Gastrocnemius medialis (tissue), 4 donors: ENCODE results near the gene ADM5. TPM values are rescaled to one million over a fixed set of nuclear protein-coding genes. Genes with fewer than 3 reads are reported as not detected.

Experiments
- ATAC-seq, 2 donors: fragments of 150-250 bp; one replicate each; pipeline ENCODE4 v1.9.1; 2016
- DNase-seq, 2 donors: peaks; one replicate each; pipeline ENCODE4 v3.0.0-alpha.2; 2019
- H3K27ac ChIP-seq, 4 donors: fragments of 200-600 bp; sonication (generic); 1 replicate in 1 of 4; 2 replicates in 3 of 4; pipeline ENCODE4 v1.5.1; 2016 to 2018; ENCODE audit warnings: mild to moderate bottlenecking in 2 of 4, moderate library complexity in 1 of 4
- H3K27me3 ChIP-seq, 3 donors: fragments of 200-600 bp; sonication (generic) in 2 of 3; 1 replicate in 1 of 3; 2 replicates in 2 of 3; pipeline versions ENCODE4 v1.5.1 to v1.6.0; 2016 to 2019; ENCODE audit warnings: mild to moderate bottlenecking in 1 of 3, moderate library complexity in 1 of 3
- H3K36me3 ChIP-seq, 2 donors: fragments of 200-600 bp; sonication (generic) in 1 of 2; one replicate each; pipeline ENCODE4 v1.5.1; 2017 to 2018
- H3K4me1 ChIP-seq, 2 donors: fragments of 200-600 bp; sonication (generic) in 1 of 2; one replicate each; pipeline ENCODE4 v1.5.1; 2016 to 2017; ENCODE audit warnings: mild to moderate bottlenecking in 2 of 2
- H3K4me3 ChIP-seq, 4 donors: fragments of 200-600 bp; sonication (generic) in 3 of 4; 1 replicate in 1 of 4; 2 replicates in 3 of 4; pipeline ENCODE4 v1.5.1; 2016 to 2019; ENCODE audit warnings: mild to moderate bottlenecking in 2 of 4
- H3K9me3 ChIP-seq, 3 donors: fragments of 200-600 bp; sonication (generic) in 2 of 3; 1 replicate in 1 of 3; 2 replicates in 2 of 3; pipeline ENCODE4 v1.5.1; 2016 to 2019
- POLR2A ChIP-seq, 2 donors: fragments of 450-650 bp; IDR thresholded peaks; one replicate each; pipeline ENCODE4 v1.6.1; 2017; ENCODE audit warnings: antibody characterized with exemption in 2 of 2, mild to moderate bottlenecking in 2 of 2, moderate library complexity in 2 of 2
- in situ Hi-C, 4 donors: fragments of 200-750 bp; cut with MboI; loops; one replicate each; pipeline versions ENCODE4 v1.15.0 to v1.8.0; 2017; ENCODE audit warnings: low sequenced_read_pairs in 4 of 4
- intact Hi-C: fragments of 100-400 bp; cut with DNase I; formaldehyde crosslinking; loops from one replicate; pipeline ENCODE4 v1.15.1; 2023; ENCODE audit warnings: low total_unique reads
- total RNA-seq, 4 donors: library from RNA; depleted of rRNA; stranded (reverse); fragments of >200 nt; gene quantifications; one replicate each; pipeline versions ENCODE4 v1.1.0 to v1.2.3, GENCODE V29; 2016
- TF ChIP-seq, protein P1 (sequence below), 5 experiments: fragments of 450-650 bp in 3 of 5; fragments of 200-600 bp in 2 of 5; sonication (generic) in 2 of 5; IDR thresholded peaks in 4 of 5; conservative IDR thresholded peaks in 1 of 5; 1 replicate in 4 of 5; 2 replicates in 1 of 5; pipeline ENCODE4 v1.5.1; 2016 to 2019; ENCODE audit warnings: antibody characterized with exemption in 5 of 5, mild to moderate bottlenecking in 3 of 5, moderate library complexity in 3 of 5

ADM5 gene
- total RNA-seq, 4 donors from 2014 or later = 1.0 to 2.1 (median 1.4) TPM; not detected in 1

DNA sequence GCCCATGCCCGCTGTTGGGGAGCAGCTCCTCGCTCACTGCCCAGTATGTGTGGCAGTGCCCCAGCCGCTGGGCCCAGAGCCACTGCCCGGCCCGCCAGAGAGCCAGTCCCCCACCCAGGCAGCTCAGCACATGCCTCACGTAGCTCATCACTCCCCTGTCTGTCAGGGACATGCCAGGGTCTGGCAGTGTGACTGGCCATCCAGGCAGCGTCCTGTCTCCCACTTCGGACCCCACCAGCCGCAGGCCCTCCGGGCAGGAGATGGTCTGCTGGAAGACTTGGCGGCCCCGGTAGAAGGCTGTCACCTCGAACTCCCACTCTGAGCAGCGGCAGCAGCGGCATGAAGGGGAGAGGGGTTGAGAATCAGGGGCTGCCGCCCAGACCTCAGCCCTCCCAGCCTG lies 27.4 kb upstream of the ADM5 start:
- ATAC-seq (no peak), DNase-seq (no peak)

DNA sequence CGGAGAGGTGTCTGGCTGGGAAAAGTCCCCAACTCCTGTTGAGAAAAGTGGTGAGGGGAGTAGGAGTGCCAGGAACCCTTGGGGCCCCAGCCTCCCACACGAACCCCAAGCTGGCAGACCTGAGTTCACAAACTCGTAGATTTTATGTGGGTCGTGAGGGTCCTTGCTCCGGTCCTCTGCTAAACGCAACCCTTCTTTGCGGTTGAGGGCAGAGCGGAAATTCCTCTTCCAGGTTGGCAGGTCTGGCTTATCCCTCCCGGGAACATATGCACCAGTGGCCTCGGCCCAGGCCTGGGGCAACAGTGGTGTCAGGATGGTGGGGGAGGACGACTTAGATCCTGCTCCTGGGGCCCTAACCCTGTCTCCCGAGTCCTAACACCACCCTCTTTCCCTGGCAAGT lies 26.2 kb upstream of the ADM5 start:
- Histone ChIP-seq H3K36me3 (peaks cover 0 to 41% of the 10 kb centered on the region in 2 donors), H3K4me3 (no peak overlapping the region), H3K27me3 (no peaks in the 10 kb centered on the region), H3K9me3 (no peaks in the 10 kb centered on the region), H3K4me1 (peaks cover 16 to 23% of the 10 kb centered on the region in 2 donors), H3K27ac (no peak overlapping the region)
- intact Hi-C loops = no loop called here
- TF ChIP-seq, protein P1, sequence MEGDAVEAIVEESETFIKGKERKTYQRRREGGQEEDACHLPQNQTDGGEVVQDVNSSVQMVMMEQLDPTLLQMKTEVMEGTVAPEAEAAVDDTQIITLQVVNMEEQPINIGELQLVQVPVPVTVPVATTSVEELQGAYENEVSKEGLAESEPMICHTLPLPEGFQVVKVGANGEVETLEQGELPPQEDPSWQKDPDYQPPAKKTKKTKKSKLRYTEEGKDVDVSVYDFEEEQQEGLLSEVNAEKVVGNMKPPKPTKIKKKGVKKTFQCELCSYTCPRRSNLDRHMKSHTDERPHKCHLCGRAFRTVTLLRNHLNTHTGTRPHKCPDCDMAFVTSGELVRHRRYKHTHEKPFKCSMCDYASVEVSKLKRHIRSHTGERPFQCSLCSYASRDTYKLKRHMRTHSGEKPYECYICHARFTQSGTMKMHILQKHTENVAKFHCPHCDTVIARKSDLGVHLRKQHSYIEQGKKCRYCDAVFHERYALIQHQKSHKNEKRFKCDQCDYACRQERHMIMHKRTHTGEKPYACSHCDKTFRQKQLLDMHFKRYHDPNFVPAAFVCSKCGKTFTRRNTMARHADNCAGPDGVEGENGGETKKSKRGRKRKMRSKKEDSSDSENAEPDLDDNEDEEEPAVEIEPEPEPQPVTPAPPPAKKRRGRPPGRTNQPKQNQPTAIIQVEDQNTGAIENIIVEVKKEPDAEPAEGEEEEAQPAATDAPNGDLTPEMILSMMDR (IDR thresholded peaks at IDR 0.05 in 4 of 5, conservative IDR thresholded peaks at IDR 0.05 in 1 of 5) = no peak
- no peak for TF ChIP-seq POLR2A (IDR thresholded peaks at IDR 0.05)
- ATAC-seq (no peak), DNase-seq (no peak)
- in situ Hi-C loops = loop anchor here in 1 of 4 donors (10.0 kb wide), 1 partner anchor 88 kb away; no protein-coding TSS in a partner anchor

More for the DNA sequence above, 27.4 kb upstream of the ADM5 start:
- Histone ChIP-seq H3K9me3 (no peaks in the 10 kb centered on the region), H3K36me3 (peaks cover 0 to 53% of the 10 kb centered on the region in 2 donors), H3K27ac (no peak overlapping the region), H3K4me1 (peaks cover 16 to 23% of the 10 kb centered on the region in 2 donors), H3K27me3 (no peaks in the 10 kb centered on the region), H3K4me3 (no peak overlapping the region)
- TF ChIP-seq POLR2A (IDR thresholded peaks at IDR 0.05) = no peak
- TF ChIP-seq, protein P1 (IDR thresholded peaks at IDR 0.05 in 4 of 5, conservative IDR thresholded peaks at IDR 0.05 in 1 of 5) = no peak
- in situ Hi-C loops = loop anchor here in 1 of 4 donors (10.0 kb wide), 1 partner anchor 87 kb away; no protein-coding TSS in a partner anchor
- intact Hi-C loops = no loop called here

DNA sequence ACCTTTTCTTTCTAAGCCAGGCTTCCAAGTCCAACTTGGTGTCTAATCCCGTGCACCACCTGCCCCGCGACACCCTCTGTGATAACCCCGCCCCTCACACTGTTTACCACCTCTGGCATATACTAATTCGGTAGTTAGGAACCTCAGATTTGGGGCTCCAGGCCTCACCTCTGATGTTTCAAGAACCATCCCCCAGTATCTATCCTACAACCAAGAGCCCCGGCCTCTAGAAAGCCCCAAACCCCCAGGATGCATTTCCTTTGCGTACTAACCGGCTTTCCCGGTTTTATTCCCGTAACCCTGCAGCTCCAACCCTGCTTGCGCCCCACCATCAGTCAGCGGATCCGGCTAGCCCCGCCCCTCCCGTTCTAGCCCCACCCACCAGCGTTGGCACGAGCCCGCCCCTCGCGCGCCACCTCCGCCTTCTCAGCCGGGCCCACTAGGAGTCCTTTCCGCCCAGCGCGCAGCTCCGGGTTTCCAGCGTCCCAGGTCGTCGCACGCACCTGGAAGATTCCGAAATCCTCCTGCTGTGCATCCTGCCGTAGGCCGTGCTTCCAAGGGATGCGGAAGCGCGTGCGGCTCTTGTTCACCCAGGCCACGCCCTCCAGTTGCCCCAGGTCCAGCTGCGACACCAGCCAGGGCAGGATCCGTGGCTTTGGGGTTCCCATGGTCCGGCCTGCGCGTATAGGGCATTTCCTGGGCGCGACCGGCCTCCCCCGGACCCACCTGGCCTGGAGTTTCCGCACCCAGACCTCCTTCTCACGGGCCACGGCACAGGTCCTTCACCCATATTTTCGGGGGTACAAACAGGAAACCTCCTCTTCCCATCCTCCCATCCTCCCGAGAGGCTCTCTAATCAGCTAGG lies 25.0 kb upstream of the ADM5 start:
- Histone ChIP-seq H3K9me3 (no peaks in the 10 kb centered on the region), H3K27ac (peak overlapping the region; percentile 81 to 88 (median 87)), H3K4me3 (peak overlapping the region; percentile 70 to 81 (median 72)), H3K36me3 (peaks cover 0 to 29% of the 10 kb centered on the region in 2 donors), H3K27me3 (no peaks in the 10 kb centered on the region), H3K4me1 (peaks cover 16 to 23% of the 10 kb centered on the region in 2 donors)
- intact Hi-C loops = loop anchor here (1.0 kb wide), 1 partner anchor 22 kb away; the partner anchor contains the start of gene SCAF1
- TF ChIP-seq POLR2A (IDR thresholded peaks at IDR 0.05) = peak; percentile 44 to 52
- TF ChIP-seq, protein P1 (IDR thresholded peaks at IDR 0.05 in 4 of 5, conservative IDR thresholded peaks at IDR 0.05 in 1 of 5) = peak in 4 of 5 experiments; percentile 15 to 58 (median 36)
- in situ Hi-C loops = loop anchor here in 1 of 4 donors (10.0 kb wide), 1 partner anchor 90 kb away; no protein-coding TSS in a partner anchor
- DNase-seq (peak; percentile 75 to 83), ATAC-seq (peak; percentile 61 to 66)

DNA sequence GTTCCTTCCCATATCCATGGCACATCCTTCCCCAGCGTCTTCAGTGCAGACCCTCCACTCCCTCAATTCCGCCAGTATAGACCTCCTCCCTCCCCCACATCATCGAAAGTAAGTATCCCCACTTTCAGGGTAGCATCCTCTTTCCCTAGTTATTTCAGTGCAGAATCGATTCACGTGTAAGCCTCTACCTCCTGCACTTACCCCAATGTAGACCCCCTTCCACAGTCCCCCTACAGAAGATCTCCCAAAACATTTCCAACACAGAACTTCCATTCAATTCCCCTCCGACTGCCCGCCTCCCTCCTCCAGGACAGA lies 24.4 kb upstream of the ADM5 start:
- TF ChIP-seq, protein P1 (IDR thresholded peaks at IDR 0.05 in 4 of 5, conservative IDR thresholded peaks at IDR 0.05 in 1 of 5) = no peak
- TF ChIP-seq POLR2A (IDR thresholded peaks at IDR 0.05) = no peak
- Histone ChIP-seq H3K4me3 (peak overlapping the region; percentile 70 to 81 (median 72)), H3K27me3 (no peaks in the 10 kb centered on the region), H3K36me3 (peaks cover 0 to 24% of the 10 kb centered on the region in 2 donors), H3K27ac (peak overlapping the region; percentile 81 to 88 (median 87)), H3K9me3 (no peaks in the 10 kb centered on the region), H3K4me1 (peaks cover 16 to 23% of the 10 kb centered on the region in 2 donors)
- in situ Hi-C loops (loop anchor here in 1 of 4 donors (10.0 kb wide), 1 partner anchor 90 kb away; no protein-coding TSS in a partner anchor), intact Hi-C loops (no loop called here)
- ATAC-seq (no peak), DNase-seq (no peak)
